GM12864 (cell line): ENCODE data around the gene FIG4.
"Not testable (repeated sequence)": the region's sequence is repeated elsewhere in the genome, so short reads cannot be mapped to it uniquely, and the experiment has no call there.

Experiments used
- DNase-seq: peaks from one replicate; pipeline ENCODE4 v3.0.0-alpha.2; 2011; ENCODE audit warnings: low read depth
- H3K4me3 ChIP-seq: 2 replicates; pipeline ENCODE4 v1.5.1; 2011; ENCODE audit warnings: mild to moderate bottlenecking, low read depth, low read length, control low read depth
- TF ChIP-seq, protein P1 (sequence below): IDR thresholded peaks from 2 replicates; pipeline ENCODE4 v1.5.1; 2011; ENCODE audit warnings: low read depth, mild to moderate bottlenecking, moderate library complexity, low read length, control low read depth, inconsistent platforms; ENCODE audit errors: missing control alignments

The FIG4 gene

DNA sequence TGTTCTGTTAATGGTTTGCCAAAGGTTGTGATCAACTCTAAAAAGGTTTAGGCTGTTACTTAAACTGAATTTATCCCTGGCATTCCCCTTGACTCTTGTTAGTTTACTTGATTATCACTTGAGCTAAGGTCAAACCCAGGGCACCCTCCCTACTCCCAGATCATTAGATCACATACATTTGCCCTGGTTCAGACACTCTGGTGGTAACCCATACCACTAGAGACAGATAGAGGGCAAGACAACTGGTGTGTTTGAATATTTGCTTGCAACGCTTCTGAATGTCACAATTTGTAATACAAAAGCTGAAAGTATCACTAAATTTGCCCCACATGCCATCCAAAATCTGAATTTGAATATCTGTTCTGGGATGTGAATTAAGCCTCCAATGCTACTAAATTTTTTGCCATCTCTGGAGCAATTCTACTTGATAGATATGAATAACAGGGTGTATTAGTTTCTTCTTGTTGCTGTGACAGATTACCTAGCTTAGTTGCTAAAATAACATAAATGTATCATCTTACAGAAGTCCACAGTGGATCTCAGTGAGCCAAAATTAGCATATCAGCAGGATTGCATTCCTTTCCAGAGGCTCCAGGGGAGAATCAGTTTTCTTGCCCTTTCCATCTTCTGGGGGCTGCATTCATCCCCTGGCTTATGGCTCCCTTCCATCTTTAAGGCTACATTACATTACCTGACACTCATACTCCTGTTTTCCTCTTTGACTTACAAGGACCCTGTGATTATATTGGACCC, 45.4 kb downstream of the FIG4 start:
- TF ChIP-seq, protein P1, sequence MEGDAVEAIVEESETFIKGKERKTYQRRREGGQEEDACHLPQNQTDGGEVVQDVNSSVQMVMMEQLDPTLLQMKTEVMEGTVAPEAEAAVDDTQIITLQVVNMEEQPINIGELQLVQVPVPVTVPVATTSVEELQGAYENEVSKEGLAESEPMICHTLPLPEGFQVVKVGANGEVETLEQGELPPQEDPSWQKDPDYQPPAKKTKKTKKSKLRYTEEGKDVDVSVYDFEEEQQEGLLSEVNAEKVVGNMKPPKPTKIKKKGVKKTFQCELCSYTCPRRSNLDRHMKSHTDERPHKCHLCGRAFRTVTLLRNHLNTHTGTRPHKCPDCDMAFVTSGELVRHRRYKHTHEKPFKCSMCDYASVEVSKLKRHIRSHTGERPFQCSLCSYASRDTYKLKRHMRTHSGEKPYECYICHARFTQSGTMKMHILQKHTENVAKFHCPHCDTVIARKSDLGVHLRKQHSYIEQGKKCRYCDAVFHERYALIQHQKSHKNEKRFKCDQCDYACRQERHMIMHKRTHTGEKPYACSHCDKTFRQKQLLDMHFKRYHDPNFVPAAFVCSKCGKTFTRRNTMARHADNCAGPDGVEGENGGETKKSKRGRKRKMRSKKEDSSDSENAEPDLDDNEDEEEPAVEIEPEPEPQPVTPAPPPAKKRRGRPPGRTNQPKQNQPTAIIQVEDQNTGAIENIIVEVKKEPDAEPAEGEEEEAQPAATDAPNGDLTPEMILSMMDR, result no peak
- H3K4me3 ChIP-seq, result no peak overlapping the region
- DNase-seq, result no peak

DNA sequence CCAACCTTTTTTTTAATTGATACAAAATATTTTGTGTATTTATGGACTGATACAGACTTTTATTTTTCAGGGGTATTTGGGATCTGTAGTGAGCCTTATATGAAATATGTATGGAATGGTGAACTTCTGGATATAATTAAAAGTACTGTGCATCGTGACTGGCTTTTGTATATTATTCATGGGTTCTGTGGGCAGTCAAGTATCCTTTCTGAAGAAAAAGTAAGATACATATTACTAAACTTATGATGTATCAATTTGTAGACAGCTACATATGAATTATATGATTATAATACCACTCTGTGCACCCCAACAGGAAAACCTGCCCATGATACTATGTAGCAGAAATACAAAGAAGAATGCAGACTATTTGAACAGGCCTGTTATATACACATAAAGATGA, 47.2 kb downstream of the FIG4 start:
- H3K4me3 ChIP-seq, result no peak overlapping the region
- TF ChIP-seq, protein P1, result no peak
- no peak for DNase-seq

DNA sequence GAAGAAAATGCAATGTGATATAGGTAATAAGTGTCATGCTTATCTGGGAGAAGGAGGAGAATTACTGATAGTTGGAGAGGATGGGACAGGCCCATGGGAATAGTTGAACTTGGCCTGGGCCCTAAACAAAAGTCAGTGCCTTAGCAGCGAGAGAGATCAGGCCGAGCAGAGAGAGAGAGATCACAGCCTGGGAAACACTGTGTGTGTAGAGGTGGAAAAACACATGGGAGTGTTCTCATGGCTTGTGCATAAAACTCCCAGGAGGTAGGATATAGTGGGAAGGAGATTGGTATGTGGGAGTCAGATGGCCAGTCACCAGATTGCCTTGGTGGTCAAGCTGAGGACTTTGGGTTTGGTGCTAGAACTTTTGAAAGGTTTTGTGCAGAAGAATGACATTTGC, 47.6 kb downstream of the FIG4 start:
- TF ChIP-seq, protein P1, result no peak
- no peak overlapping the region for H3K4me3 ChIP-seq
- DNase-seq, result no peak

DNA sequence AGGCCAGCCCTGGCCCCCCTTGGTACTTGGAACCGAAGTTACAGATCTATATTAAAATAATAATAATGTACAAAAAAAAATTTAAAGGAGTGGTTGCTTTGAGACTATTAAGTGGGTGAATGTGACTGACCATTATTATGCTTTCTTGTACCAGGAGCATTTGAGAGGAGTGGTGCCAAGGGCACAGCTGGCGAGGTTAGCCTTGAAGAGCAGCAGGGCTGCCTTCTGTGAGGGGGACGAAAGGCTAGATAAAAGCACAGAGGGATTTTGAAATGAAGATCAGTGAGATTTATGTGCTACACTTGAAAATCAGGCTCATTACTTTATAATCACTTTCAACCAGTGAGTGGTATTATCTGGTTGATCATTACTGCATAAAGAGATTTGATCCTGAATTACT, 48.6 kb downstream of the FIG4 start:
- DNase-seq, result no peak
- TF ChIP-seq, protein P1, result no peak

DNA sequence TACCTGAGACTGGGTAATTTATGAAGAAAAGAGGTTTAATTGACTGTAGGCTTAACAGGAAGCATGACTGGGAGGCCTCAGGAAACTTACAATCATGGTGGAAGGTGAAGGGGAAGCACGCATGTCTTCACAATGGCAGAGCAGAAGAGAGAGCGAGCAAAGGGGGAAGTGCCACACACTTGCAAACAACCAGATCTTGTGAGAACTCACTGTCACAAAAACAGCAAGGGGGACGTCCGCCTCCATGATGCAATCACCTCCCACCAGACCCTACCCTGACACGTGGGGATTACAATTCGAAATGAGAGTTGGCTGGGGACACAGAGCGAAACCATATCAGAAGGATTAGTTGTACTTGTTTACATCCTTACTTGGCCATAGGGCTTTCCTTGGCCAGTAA, 49.7 kb downstream of the FIG4 start:
- no peak overlapping the region for H3K4me3 ChIP-seq
- DNase-seq, result no peak
- TF ChIP-seq, protein P1, result no peak

More for the DNA sequence above, 48.6 kb downstream of the FIG4 start:
- no peak overlapping the region for H3K4me3 ChIP-seq

DNA sequence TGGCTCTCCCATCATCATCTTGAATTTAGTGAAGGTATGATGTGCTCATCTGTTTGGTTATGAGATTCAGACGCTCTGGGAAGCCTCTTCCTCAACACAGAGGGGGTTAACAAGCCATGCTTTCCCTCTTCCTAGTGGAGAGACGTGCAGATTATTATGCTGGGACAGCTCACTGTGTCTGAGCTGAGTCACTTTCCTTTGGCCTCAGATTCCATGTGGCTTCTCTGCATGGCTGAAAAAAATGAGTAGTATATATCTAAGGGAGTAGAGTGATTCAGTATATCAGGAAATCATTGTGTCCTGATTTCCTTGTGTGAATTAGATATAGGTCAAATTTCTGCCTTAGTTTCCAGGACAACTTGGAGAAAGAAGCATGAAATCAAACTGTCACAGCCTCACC, 52.6 kb downstream of the FIG4 start:
- no peak for DNase-seq
- TF ChIP-seq, protein P1, result no peak
- H3K4me3 ChIP-seq, result no peak overlapping the region

DNA sequence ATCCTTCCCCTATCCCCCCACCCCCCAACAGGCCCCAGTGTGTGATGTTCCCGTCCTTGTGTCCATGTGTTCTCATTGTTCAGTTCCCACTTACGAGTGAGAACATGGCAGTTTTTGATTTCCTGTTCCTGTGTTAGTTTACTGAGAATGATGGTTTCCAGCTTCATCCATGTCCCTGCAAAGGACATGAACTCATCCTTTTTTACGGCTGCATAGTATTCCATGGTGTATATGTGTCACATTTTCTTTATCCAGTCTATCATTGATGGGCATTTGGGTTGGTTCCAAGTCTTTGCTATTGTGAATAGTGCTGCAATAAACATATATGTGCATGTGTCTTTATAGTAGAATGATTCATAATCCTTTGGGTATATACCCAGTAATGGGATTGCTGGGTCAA, 53.7 kb downstream of the FIG4 start:
- H3K4me3 ChIP-seq, DNase-seq: not testable (repeated sequence)
